HepG2 (cell line): Measurements from ENCODE around the gene NRL. TPM values are rescaled to one million over a fixed set of nuclear protein-coding genes. Genes with fewer than 3 reads are reported as not detected.

Experiments
- ATF4 ChIP-seq, 2 experiments: fragments of 450-650 bp in 1 of 2; sonication (generic) in 1 of 2; formaldehyde crosslinking; IDR thresholded peaks; 2 replicates each; pipeline versions ENCODE4 v1.5.0 to v1.8.0; 2020 to 2022; ENCODE audit warnings: mild to moderate bottlenecking in 1 of 2, missing genetic modification reagents in 1 of 2
- CENPT ChIP-seq: sonication (generic); formaldehyde crosslinking; IDR thresholded peaks from 2 replicates; pipeline ENCODE4 v1.8.0; 2022; ENCODE audit warnings: low read depth, mild to moderate bottlenecking, moderate library complexity, missing genetic modification reagents
- KDM5A ChIP-seq: fragments of 200-600 bp; sonication (generic); IDR thresholded peaks from 2 replicates; pipeline ENCODE4 v1.7.0; 2018; ENCODE audit warnings: antibody characterized with exemption, mild to moderate bottlenecking, low read length, borderline replicate concordance
- MAFF ChIP-seq: IDR thresholded peaks from 2 replicates; pipeline ENCODE4 v1.6.1; 2011; ENCODE audit warnings: low read depth, low read length, improper control_type of control experiment
- MEIS1 ChIP-seq: sonication (generic); formaldehyde crosslinking; IDR thresholded peaks from 2 replicates; pipeline ENCODE4 v1.9.0; 2021; ENCODE audit warnings: mild to moderate bottlenecking, missing genetic modification reagents, moderate library complexity, borderline replicate concordance
- PAF1 ChIP-seq: IDR thresholded peaks from 2 replicates; pipeline ENCODE4 v1.6.1; 2016; ENCODE audit warnings: missing genetic modification reagents, missing compliant biosample characterization
- PAXIP1 ChIP-seq: sonication (generic); formaldehyde crosslinking; conservative IDR thresholded peaks from 2 replicates; pipeline ENCODE4 v1.4.0; 2020; ENCODE audit warnings: mild to moderate bottlenecking, missing genetic modification reagents, moderate library complexity
- POGK ChIP-seq: sonication (generic); formaldehyde crosslinking; conservative IDR thresholded peaks from 2 replicates; pipeline ENCODE4 v1.8.0; 2022; ENCODE audit warnings: mild to moderate bottlenecking, moderate library complexity, missing genetic modification reagents
- PRDM4 ChIP-seq: sonication (generic); formaldehyde crosslinking; IDR thresholded peaks from 2 replicates; pipeline ENCODE4 v1.9.0; 2021; ENCODE audit warnings: missing genetic modification reagents, borderline replicate concordance
- RFXAP ChIP-seq: sonication (generic); formaldehyde crosslinking; IDR thresholded peaks from 2 replicates; pipeline ENCODE4 v1.4.0; 2020; ENCODE audit warnings: missing genetic modification reagents, borderline replicate concordance
- TMF1 ChIP-seq: sonication (generic); formaldehyde crosslinking; IDR thresholded peaks from 2 replicates; pipeline ENCODE4 v1.8.1; 2022; ENCODE audit warnings: low read depth, missing genetic modification reagents
- ZFP90 ChIP-seq: sonication (generic); formaldehyde crosslinking; IDR thresholded peaks from 2 replicates; pipeline ENCODE4 v1.8.0; 2022; ENCODE audit warnings: missing genetic modification reagents, mild to moderate bottlenecking, inconsistent platforms, borderline replicate concordance
- ZKSCAN8 ChIP-seq: IDR thresholded peaks from 2 replicates; pipeline ENCODE4 v1.6.1; 2016; ENCODE audit warnings: borderline replicate concordance, missing genetic modification reagents, missing compliant biosample characterization
- ZNF230 ChIP-seq: sonication (generic); formaldehyde crosslinking; IDR thresholded peaks from 2 replicates; pipeline ENCODE4 v1.4.0; 2020; ENCODE audit warnings: mild to moderate bottlenecking, missing genetic modification reagents
- ZNF264 ChIP-seq: sonication (generic); formaldehyde crosslinking; IDR thresholded peaks from 2 replicates; pipeline ENCODE4 v1.4.0; 2020; ENCODE audit warnings: missing genetic modification reagents
- ZNF510 ChIP-seq: sonication (generic); formaldehyde crosslinking; IDR thresholded peaks from 2 replicates; pipeline ENCODE4 v1.4.0; 2020; ENCODE audit warnings: low read depth, mild to moderate bottlenecking, missing genetic modification reagents
- ZNF770 ChIP-seq: sonication (generic); formaldehyde crosslinking; IDR thresholded peaks from 2 replicates; pipeline ENCODE4 v1.5.0; 2020; ENCODE audit warnings: mild to moderate bottlenecking, missing genetic modification reagents
- polyA plus RNA-seq, 8 experiments: library from polyadenylated mRNA; depleted of rRNA in 3 of 8; stranded (reverse) in 7 of 8; unstranded in 1 of 8; fragments of >200 nt; fragmentation: Illumina TruSeq in 4 of 8; extraction: Trizol in 4 of 8; gene quantifications; 2 replicates each; pipeline versions ENCODE4 v1.2.1 to v1.2.3, GENCODE V29; 2011 to 2016; ENCODE audit warnings: low read depth in 4 of 8, missing spikeins in 1 of 8, mixed read lengths in 1 of 8; ENCODE audit not compliant: insufficient read depth in 1 of 8
- total RNA-seq, 5 experiments: library from RNA; depleted of rRNA; stranded (reverse); fragments of >200 nt; fragmentation: Illumina TruSeq; extraction: Trizol; gene quantifications; 2 replicates each; pipeline ENCODE4 v1.2.3, GENCODE V29; 2016; ENCODE audit warnings: low read depth in 1 of 5

Gene NRL
- total and polyA plus RNA-seq, 2 of the 13 experiments (the other 11 are each of a cell fraction or from before 2014, with no cell fraction given): 2.5 to 4.7 TPM

- TF ChIP-seq ZNF770 (CRISPR knock-in tag): no peak
- no peak for TF ChIP-seq PAXIP1 (CRISPR knock-in tag)
- no peak for TF ChIP-seq ZKSCAN8 (CRISPR knock-in tag)
- no peak for TF ChIP-seq KDM5A
- TF ChIP-seq MAFF: no peak
- no peak for TF ChIP-seq ZNF264 (CRISPR knock-in tag)
- no peak for TF ChIP-seq PRDM4 (CRISPR knock-in tag)
- no peak for TF ChIP-seq PAF1 (CRISPR knock-in tag)
- no peak for TF ChIP-seq ATF4 (CRISPR knock-in tag; IDR thresholded peaks at IDR 0.05)
- no peak for TF ChIP-seq ZNF230
- TF ChIP-seq TMF1: no peak
- TF ChIP-seq CENPT: peak; percentile 64; the same call in 1 of the 2 replicates
- 0 out of 2 replicates have a peak, but pooled peaks have one; percentile 2 for TF ChIP-seq RFXAP (CRISPR knock-in tag)
- TF ChIP-seq POGK: no peak
- no peak for TF ChIP-seq MEIS1 (CRISPR knock-in tag)
- TF ChIP-seq ZFP90 (CRISPR knock-in tag): 0 out of 2 replicates have a peak, but pooled peaks have one; percentile 43
- no peak for TF ChIP-seq ZNF510 (CRISPR knock-in tag)
Observed at GRCh38 chr14:24052656-24053547, 61.8 kb downstream of the NRL start (continued).
